IPS DF 4.7 (cell line): ENCODE results near the gene PTH2.

Source experiments
- DNase-seq: peaks from one replicate; pipeline ENCODE4 v3.0.0-alpha.2; 2013; ENCODE audit warnings: low spot score; ENCODE audit errors: extremely low read depth

PTH2 gene

GRCh38 chr19:49415102-49415809, 8.0 kb downstream of the PTH2 start:
- DNase-seq: no peak

DNA sequence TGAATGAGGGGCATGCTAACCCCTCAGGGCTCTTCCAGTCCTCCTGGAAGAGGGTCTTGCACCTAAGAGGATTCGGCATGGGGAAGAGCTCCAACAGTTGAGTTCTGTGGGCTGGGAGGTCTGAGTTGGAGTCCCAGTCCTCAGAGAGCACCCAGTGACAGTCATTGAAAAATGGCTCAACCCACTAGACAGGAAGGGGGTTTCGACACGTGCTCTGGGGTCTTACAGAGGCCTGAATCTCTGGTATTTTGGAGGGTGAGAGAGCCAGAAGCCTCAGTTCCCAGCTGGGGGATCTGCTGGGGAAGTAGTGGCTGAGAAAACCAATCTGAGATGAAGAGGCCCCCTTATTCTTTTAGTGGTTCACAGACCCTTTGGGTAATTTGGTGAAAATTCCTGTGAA, 9.0 kb downstream of the PTH2 start:
- DNase-seq: no peak

DNA sequence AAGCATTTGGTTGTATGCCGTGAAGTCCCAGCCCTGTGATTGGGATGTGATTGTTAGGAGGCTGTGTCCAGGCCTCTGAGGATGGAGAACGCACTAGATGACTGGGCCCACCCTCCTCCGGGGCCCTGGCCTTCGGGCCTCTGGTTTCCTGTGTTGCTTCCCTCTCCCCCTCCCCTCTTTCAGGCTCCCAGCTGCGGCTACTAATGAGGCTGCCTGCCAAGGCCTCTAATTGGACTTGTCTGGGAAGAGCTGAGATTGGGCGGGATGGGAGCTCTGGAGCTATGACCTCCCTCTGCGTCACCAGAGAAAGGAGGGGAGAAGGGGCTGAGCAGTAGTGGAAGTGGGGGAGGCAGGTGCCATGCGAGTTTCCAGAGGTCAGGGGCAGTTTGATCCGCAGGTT, 9.9 kb downstream of the PTH2 start:
- DNase-seq: no peak

DNA sequence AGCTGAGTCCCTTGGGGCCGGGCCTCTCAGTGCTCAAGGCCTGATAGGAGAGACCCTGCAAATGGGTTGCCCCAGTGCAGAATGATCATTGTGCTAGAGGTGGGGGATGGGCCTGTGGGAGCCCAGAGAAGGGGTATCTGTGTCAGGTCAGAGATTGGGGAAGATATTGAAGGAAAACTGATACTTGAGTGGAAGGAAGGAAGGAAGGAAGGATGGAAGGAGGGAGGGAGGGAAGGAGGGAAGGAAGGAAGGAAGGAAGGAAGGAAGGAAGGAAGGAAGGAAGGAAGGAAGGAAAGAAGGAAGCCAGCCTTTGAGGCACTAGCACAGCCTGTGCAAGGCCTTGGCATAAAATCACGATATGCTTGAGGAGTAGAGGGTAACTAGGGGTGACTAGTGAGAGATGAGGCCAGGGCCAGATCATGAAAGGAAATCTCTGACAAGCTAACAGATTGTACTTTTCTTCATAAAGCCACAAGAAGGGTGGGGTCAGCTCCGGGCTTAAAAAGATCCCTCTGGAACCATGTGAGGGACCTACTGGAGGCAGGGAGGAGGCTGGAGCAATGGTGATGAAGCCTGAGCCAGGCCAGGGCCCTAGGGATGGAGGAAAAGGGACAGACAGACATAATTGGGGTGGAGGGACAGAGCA, 11.4 kb downstream of the PTH2 start:
- no peak for DNase-seq

DNA sequence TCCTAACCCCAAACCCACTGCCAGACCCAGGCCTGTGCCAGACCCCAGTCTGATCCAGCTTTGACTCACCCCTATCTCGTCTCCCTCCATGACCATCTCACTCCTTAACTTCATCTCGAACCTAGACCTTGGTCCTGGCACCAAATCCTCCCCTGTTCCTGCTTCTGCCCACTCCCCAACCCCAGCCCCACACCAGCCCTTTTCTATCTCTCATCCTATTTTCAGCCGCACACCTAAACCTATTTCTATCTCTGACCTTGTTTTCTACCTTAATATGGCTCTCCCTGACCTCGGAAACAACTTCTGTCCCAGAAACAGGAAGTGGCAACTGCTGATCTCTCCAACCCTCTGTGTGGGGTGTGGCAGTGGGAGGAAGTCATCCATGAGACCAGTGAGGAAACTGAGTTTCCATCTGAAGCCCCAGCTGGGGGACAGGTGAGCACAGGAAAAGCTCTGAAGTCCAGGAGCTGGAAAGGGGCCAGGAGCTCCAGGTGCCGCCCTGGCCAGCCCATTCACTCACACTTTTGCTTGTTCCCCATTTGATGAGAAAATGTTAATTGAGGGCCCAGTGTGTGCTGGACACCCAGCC, 13.7 kb downstream of the PTH2 start:
- no peak for DNase-seq

DNA sequence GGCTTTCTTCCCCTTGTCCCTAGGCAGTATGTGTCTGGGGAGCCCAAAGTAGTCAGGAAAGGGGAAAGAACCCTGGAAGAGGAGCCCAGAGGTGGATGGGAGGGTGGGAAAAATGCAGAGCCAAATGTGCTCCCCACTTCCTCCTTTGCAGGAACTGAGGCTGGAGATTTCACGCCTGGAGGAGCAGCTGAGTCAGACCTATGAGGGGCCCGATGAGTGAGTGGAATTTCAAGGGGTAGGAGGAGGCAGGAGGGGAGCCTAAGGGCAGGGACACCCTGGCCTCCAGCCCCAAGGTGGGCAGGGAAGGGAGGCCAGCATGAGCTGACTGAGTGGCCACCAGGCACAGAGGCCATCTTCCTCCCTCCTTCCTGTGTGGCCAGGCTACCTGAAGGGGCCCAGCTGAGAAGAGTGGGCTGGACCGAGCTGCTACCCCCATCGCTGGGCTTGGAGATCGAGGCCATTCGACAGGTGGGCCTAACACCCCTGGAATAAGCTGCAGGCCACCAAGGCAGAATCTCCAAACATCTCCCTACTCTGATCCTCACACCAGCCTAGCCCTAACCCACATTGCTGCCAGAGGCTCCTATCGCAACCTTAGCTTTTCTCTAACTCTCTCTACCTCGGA, 14.3 kb downstream of the PTH2 start:
- DNase-seq: no peak

DNA sequence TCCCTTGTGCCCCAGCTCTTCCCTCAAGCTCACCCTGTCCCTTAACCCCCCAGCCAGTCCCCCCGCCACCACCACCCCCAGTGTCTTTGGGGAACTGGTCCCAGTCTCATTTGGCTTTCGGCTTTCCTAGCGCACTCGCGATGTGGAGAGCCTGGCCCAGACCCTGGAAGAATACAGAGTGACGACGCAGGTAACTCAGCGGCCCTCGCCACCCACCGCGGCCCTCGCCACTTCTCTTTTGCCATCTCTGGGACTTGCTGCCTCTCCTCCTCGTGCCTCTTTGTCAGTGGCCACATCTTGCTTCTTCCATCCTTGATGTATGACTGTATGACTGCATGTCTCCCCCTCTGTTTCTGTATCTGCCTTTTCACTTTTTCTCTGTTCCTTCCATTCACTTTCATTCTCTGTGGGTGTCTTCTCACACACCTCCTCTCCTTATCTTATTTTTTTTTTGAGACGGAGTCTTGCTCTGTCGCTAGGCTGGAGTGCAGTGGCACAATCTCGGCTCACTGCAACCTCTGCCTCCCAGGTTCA, 15.7 kb downstream of the PTH2 start:
- DNase-seq: no peak

DNA sequence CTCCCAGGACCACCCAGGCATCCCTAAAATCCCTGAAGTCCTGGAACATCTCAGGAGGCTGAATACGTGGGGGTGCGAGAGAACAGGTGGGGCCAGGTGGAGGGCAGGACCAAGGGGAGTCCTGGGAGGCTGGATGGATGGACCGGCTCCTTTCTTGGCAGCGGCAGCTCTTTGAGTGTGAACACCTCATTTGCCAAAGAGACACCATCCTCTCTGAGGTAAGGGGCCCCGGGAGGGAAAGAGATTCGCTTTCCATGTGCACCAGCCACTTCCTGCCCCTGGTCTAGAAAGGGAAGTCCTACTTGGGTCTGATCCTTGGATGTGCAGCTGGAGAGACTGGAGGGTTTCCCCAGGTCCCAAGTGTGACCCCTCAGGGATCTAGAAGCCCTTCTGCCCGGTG, 16.2 kb downstream of the PTH2 start:
- DNase-seq: no peak

DNA sequence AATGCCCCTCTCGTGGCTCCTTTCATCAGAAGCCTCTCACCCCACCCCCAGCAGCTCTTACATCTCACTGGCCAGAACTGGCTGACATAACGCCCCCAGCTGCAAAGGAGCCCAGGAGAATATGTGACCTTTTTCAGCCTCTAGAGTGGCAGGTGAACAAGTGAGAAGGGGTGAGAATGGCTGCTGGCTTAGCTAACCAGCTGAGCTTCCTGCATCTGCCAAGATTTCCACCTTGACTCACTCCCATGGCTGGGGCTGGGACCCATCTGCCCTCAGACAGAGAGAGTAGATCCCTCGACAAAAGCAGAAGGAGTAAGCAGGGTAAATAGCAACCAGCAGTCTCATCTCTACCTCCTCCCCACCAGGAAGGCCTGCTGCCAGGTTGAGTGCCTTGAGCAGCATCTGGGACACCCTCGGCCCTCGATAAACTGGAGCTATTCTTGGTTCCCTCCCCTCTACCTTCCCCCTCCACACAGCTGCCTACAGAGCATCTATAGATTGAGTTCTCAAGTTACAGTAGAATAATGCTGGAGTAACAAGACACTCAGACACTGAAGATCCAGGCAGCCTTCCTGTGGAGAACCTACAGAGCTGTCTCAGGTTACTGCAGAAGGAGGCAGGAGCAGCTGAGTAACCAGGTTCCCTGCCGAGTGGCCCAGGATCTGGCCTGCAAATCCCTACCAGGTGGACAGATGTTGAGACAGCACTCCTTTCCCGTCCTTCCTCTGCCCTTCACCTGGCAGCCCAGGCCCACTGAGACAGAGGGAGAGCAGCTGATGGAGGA, 19.6 kb downstream of the PTH2 start:
- DNase-seq: peak; percentile 95

GRCh38 chr19:49400029-49400428, 23.2 kb downstream of the PTH2 start:
- DNase-seq: no peak

- no peak for DNase-seq
Measured at GRCh38 chr19:49398931-49399330, 24.3 kb downstream of the PTH2 start.

DNA sequence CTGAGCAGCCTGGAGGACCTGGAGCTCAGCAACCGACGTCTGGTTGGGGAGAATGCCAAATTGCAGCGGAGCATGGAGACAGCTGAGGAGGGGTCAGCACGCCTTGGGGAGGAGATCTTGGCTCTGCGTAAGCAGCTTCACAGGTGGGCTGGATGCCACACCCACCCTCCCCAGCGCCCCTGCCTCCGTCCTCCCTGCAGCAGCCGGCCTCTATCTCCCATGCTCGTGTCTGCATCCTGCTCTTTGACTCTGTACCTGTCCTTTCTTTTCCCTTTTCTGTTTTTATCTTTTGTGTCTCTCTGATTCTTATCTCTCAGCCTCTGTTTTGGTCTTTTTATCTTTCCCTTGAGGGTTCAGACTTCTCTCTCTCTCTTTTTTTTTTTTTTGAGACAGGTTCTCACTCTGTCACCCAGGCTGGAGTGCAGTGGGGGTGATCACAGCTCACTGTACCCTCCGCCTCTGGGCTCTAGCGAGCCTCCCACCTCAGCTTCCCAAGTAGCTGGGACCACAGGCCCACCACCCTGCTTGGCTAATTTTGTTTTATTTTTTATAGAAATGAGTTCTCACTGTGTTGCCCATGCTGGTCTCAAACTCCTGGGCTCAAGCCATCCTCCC, 25.1 kb downstream of the PTH2 start:
- DNase-seq: no peak

DNA sequence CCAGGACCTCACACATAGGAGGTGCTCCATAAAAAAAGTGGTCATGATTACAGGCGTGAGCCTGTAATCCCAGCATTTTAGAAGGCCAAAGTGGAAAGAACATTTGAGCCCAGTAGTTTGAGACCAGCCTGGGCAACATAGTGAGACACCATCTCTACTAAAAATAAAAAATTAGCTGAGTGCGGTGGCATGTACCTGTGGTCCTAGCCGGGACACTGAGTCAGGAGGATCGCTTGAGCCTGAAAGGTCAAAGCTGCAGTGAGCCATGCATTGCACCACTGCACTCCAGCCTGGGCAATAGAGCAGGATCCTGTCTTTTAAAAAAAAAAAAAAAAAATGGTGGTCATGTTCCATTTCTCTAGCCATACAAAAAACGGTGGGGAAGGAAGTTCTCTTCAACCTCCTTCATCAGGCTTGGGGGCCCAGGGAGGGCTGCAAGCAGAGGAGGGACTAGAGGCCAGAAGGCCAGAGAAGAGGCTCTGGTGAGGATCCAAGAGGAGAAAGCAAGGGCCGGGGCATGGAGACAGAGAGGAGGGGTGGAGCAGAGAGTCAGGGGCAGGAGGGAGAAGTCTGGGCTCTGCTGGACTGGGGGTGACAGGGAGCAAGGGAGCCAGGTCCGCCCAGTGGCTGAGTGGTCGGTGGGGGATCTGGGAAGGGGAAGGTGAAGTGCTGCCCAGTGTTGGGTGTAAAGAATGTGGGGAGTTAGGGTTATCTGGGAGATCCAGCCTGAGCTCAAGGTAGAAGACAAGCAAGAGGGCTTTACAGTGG, 26.3 kb downstream of the PTH2 start:
- no peak for DNase-seq

DNA sequence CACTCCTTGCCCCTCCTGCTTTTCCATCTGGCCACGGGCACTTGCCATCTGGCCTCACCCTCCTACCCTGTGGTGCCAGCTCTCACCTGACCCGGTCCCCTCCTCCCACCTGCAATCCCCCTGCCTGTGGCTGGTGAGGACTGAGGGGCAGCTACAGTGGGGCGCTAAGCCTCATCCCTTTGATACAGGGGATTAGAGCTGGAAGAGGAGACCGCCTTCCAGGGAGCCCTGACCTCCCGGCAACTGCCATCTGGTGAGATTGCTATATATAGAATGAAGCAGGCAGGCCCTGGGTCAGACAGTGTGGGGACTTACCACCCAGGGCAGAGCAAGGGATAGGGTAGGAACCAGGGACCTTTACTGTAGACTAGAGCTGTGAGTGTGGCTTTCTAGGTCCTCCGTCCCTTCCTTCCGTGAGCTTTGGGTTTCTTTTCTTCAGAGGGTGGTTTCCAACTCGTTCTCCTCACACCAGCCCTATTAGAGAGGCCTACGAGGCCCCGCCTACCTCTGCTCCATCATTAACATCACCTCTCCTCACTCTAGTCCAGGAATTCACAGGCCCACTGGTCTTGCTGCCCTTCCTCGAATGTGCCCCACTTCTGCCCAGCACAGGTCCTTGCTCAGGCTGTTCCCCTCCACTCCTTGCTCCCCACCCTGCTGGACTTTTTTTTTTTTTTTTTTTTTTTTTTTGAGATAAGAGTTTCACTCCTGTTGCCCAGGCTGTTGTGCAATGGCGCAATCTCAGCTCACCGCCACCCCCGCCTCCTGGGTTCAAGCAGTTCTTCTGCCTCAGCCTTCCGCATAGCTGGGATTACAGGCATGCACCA, 27.4 kb downstream of the PTH2 start:
- DNase-seq: no peak

- no peak for DNase-seq
Measured at GRCh38 chr19:49393881-49394280, 29.4 kb downstream of the PTH2 start.

DNA sequence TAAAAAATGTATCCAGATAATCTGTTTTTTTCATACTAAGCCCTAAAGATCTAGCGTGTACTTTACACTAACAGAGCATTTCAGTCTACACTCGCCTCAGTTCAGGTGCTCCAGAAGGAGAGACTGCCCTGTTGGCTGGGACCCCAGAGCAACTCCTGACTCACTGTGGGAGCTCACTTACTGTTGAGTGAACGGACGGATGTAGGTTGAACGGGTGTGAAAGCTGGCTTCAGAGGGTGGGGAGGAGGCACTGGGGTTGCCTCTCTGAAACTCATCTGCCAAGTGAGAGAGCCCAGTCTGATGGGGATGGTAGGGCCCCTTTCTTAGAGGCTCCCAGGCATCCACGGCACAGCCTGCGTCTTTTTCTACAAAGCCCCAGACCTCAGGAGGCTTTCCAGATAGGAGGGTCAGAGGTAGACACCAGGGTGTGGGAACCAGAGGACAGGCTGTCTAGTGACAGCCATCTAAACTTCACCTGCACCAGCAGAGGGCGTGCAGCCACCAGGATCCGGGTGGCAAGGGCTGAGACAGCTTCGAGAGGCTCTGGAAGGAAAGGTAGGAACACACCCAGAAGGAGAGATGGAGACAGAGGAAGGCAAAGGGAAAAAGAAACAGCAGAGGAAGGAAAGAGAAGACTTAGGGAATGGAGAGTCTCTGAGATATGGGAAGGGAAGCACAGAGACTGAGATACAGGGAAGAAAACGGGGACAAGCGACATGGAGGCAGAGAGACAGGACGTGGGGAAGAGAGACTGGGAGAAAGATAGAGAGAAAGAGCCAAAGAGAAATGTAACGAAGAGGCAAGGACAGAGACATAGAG, 31.5 kb downstream of the PTH2 start:
- peak; percentile 41 for DNase-seq

- DNase-seq: no peak
Measured at GRCh38 chr19:49390929-49391359, 32.3 kb downstream of the PTH2 start.

DNA sequence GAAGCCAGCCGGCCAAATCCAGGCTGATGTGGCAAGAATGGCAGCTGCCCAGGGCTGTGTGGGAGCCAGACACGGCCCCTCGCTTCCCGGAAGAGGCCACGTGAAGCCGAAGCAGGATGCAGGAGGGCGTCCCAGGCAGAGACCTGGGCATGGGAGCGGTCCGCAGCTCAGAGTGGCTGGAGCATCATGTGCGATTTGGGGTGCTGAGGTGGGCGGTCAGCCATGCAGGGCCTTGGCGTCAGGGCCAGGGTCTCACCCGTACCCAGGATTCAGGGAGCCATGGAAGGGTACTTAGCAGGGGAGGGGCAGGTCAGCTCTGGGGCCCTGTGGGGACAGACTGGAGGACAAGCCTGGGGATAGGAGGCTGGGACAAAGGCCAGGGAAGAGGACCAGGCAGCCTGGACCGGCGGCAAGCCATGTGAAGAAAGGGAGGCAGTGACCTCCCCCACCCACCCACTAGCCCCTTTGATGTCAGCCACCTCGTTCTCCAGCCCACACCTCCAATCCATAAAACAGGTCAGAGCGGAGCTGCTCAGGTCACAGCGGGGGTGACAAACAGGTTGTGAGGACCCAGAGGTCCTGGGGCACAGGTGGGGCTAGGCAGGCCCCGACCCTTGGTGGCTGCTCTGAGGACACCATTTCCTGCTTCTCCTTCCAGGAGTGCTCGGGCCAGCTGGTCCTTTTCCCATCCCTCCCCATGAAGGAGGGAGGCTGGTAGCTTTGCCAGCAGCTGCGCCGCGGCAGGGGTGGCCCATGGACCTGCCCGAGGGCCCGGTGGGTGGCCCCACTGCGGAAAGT, 32.9 kb downstream of the PTH2 start:
- DNase-seq: no peak
